LoVo (cell line): Measurements from ENCODE around the gene MRPL16.

Experiments used
- DNase-seq: peaks from one replicate; pipeline ENCODE4 v3.0.0-alpha.2; 2016; ENCODE audit warnings: low spot score

Gene MRPL16

GRCh38 chr11:59770869-59771268 lies 39.7 kb downstream of the MRPL16 start:
- DNase-seq = no peak

- no peak for DNase-seq
These were observed 40.3 kb downstream of the MRPL16 start for GRCh38 chr11:59770319-59770718.

- no peak for DNase-seq
These were observed 40.8 kb downstream of the MRPL16 start for GRCh38 chr11:59769828-59770227.

GRCh38 chr11:59769111-59769510 lies 41.5 kb downstream of the MRPL16 start:
- no peak for DNase-seq

- no peak for DNase-seq
These were observed 43.4 kb downstream of the MRPL16 start for GRCh38 chr11:59767225-59767611.

- no peak for DNase-seq
These were observed 43.9 kb downstream of the MRPL16 start for GRCh38 chr11:59766542-59767224.

- DNase-seq = no peak
These were observed 45.4 kb downstream of the MRPL16 start for GRCh38 chr11:59765068-59765735.

GRCh38 chr11:59761993-59762392 lies 48.6 kb downstream of the MRPL16 start:
- no peak for DNase-seq

GRCh38 chr11:59760771-59761170 lies 49.8 kb downstream of the MRPL16 start:
- no peak for DNase-seq

- DNase-seq = no peak
These were observed 50.7 kb downstream of the MRPL16 start for GRCh38 chr11:59759900-59760299.

GRCh38 chr11:59758401-59759037 lies 52.1 kb downstream of the MRPL16 start:
- DNase-seq = no peak

- peak; percentile 72 for DNase-seq
These were observed 53.7 kb downstream of the MRPL16 start for GRCh38 chr11:59756845-59757244.

GRCh38 chr11:59756558-59756840 lies 54.1 kb downstream of the MRPL16 start:
- DNase-seq = no peak
